Measurements from ENCODE around the gene EEF1AKMT1. TPM values are rescaled to one million over a fixed set of nuclear protein-coding genes. Genes with fewer than 3 reads are reported as not detected.
"Not testable (repeated sequence)": the region's sequence is repeated elsewhere in the genome, so short reads cannot be mapped to it uniquely, and the experiment has no call there.

EEF1AKMT1 gene
- total RNA-seq, 1 experiment from 2014 or later, result 6.1 TPM

DNA sequence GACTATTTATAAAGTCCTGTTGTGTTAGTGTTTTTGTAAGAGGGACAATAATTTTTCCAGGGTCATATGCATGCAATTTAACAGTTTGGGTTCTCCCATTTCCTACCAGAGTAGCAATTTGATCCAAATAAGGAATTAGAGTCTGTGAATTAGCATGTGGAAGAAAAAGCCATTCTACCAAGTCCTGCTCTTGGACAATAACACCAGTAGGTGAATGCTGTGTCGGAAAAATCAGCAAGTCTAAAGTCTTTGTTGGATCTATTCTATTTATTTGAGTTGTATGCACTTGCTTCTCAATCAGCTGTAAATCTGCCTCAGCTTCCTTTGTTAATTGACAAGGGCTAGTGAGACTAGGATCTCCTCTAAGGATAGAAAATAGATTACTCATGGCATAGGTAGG lies 91.7 kb downstream of the EEF1AKMT1 start:
- Histone ChIP-seq H3K79me2 (ENCODE audit: insufficient read depth, low read length) (no peaks in the 10 kb centered on the region), H2BK120ac (ENCODE audit: low read depth, low read length, poor library complexity, severe bottlenecking) (no peak overlapping the region), H2AFZ (ENCODE audit: low read length) (no peak overlapping the region), H2BK15ac (ENCODE audit: low read depth, low read length) (no peak overlapping the region), H4K91ac (ENCODE audit: insufficient read length, low read depth, low read length) (no peak overlapping the region), H3K9me3 (ENCODE audit: control insufficient read depth, low read depth, low read length) (no peaks in the 10 kb centered on the region), H4K5ac (ENCODE audit: insufficient read length, low read depth, low read length) (no peak overlapping the region), H3K56ac (ENCODE audit: insufficient read length, low read depth, low read length) (no peak overlapping the region), H3K27me3 (ENCODE audit: insufficient read depth, low read length) (no peaks in the 10 kb centered on the region), H3T11ph (ENCODE audit: low read length) (no peak overlapping the region), H2BK5ac (ENCODE audit: insufficient read length, low read length) (no peak overlapping the region), H4K8ac (replicated peaks; ENCODE audit: insufficient read length, low read depth, low read length) (no peak overlapping the region), H3K79me1 (ENCODE audit: insufficient read depth, low read depth, low read length, poor library complexity, severe bottlenecking) (no peaks in the 10 kb centered on the region), H2BK12ac (ENCODE audit: insufficient read length, low read depth, low read length) (no peak overlapping the region), H2BK20ac (ENCODE audit: low read depth, low read length, poor library complexity, severe bottlenecking) (no peak overlapping the region), H3K9ac (ENCODE audit: extremely low read depth, insufficient read length, low read length) (no peak overlapping the region), H3K4me1 (ENCODE audit: insufficient read depth, low read length) (no peaks in the 10 kb centered on the region), H3K23me2 (ENCODE audit: insufficient read length, low read depth, low read length, poor library complexity, severe bottlenecking) (no peaks in the 10 kb centered on the region), H3K27ac (ENCODE audit: insufficient read length, low read depth, low read length) (no peak overlapping the region), H3K14ac (ENCODE audit: insufficient read depth, low read length) (no peak overlapping the region), H3K4ac (ENCODE audit: low read depth, low read length) (no peak overlapping the region), H2AK5ac (ENCODE audit: insufficient read length, low read length) (no peak overlapping the region), H3K23ac (ENCODE audit: insufficient read length, low read depth, low read length) (no peak overlapping the region), H3K18ac (ENCODE audit: insufficient read length, low read depth, low read length) (no peak overlapping the region), H4K20me1 (ENCODE audit: control insufficient read depth, insufficient read depth, insufficient read length) (no peaks in the 10 kb centered on the region), H3K4me2 (ENCODE audit: insufficient read depth, insufficient read length, low read length) (no peak overlapping the region)
- Mint-ChIP-seq H3K4me1 (peaks cover 53 to 59% of the 10 kb centered on the region in 2 experiments), H3K9me3 (no peaks in the 10 kb centered on the region), H3K4me3 (no peak overlapping the region), H3K27ac (no peak overlapping the region), H3K36me3 (ENCODE audit: insufficient read depth in 1 of 3, low read depth in 3 of 3) (no peaks in the 10 kb centered on the region), H3K27me3 (ENCODE audit: low read depth) (no peaks in the 10 kb centered on the region)
- no peak for TF ChIP-seq CTCF (conservative IDR thresholded peaks at IDR 0.05)
- no CpG with 5 or more reads among the region's 1 CpG for WGBS (ENCODE audit: extremely low coverage, insufficient read length, low lambda C conversion rate)
- no peak for DNase-seq

DNA sequence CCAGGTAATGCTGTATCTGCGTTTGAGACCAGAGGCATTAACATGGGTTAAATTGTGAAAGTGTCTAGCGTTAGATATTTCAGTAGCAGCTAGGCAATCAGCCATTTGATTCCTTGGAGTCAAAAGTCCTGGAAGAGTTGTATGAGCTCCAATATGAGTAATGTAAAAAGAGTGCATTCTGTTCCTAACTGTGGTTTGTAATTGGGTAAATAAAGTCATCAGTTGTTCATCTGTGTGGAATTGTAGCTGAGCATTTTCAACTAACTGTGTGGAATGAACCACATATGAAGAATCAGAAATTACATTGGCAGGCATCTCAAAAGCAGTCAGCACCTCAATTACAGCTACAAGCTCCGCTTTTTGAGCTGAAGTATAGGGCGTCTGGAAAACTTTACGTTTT lies 92.3 kb downstream of the EEF1AKMT1 start:
- H3K27ac Mint-ChIP-seq; H3K9me3 Mint-ChIP-seq; H2BK120ac ChIP-seq (ENCODE audit: low read depth, low read length, poor library complexity, severe bottlenecking); H2BK15ac ChIP-seq (ENCODE audit: low read depth, low read length); H2BK5ac ChIP-seq (ENCODE audit: insufficient read length, low read length); H3K79me1 ChIP-seq (ENCODE audit: insufficient read depth, low read depth, low read length, poor library complexity, severe bottlenecking); H4K20me1 ChIP-seq (ENCODE audit: control insufficient read depth, insufficient read depth, insufficient read length); H4K8ac ChIP-seq (replicated peaks; ENCODE audit: insufficient read length, low read depth, low read length); H3K27ac ChIP-seq (ENCODE audit: insufficient read length, low read depth, low read length); H3K9ac ChIP-seq (ENCODE audit: extremely low read depth, insufficient read length, low read length); H3T11ph ChIP-seq (ENCODE audit: low read length); H3K79me2 ChIP-seq (ENCODE audit: insufficient read depth, low read length); H2BK12ac ChIP-seq (ENCODE audit: insufficient read length, low read depth, low read length); H4K5ac ChIP-seq (ENCODE audit: insufficient read length, low read depth, low read length); H3K9me3 ChIP-seq (ENCODE audit: control insufficient read depth, low read depth, low read length); DNase-seq; H3K36me3 Mint-ChIP-seq (ENCODE audit: insufficient read depth in 1 of 3, low read depth in 3 of 3); H3K23ac ChIP-seq (ENCODE audit: insufficient read length, low read depth, low read length); H3K18ac ChIP-seq (ENCODE audit: insufficient read length, low read depth, low read length); H2BK20ac ChIP-seq (ENCODE audit: low read depth, low read length, poor library complexity, severe bottlenecking); H3K4ac ChIP-seq (ENCODE audit: low read depth, low read length); H2AK5ac ChIP-seq (ENCODE audit: insufficient read length, low read length); H3K56ac ChIP-seq (ENCODE audit: insufficient read length, low read depth, low read length); H3K27me3 Mint-ChIP-seq (ENCODE audit: low read depth); H3K4me2 ChIP-seq (ENCODE audit: insufficient read depth, insufficient read length, low read length); H3K23me2 ChIP-seq (ENCODE audit: insufficient read length, low read depth, low read length, poor library complexity, severe bottlenecking); H2AFZ ChIP-seq (ENCODE audit: low read length); H3K4me3 Mint-ChIP-seq; H4K91ac ChIP-seq (ENCODE audit: insufficient read length, low read depth, low read length); H3K14ac ChIP-seq (ENCODE audit: insufficient read depth, low read length); H3K4me1 ChIP-seq (ENCODE audit: insufficient read depth, low read length); H3K27me3 ChIP-seq (ENCODE audit: insufficient read depth, low read length): not testable (repeated sequence)
- WGBS (ENCODE audit: extremely low coverage, insufficient read length, low lambda C conversion rate), result no CpG with 5 or more reads among the region's 5 CpGs
- H3K4me1 Mint-ChIP-seq, result peaks cover 47 to 54% of the 10 kb centered on the region in 2 experiments

Measured in H9 (cell line).